ENCODE data around the gene GTF2F2. TPM values are rescaled to one million over a fixed set of nuclear protein-coding genes. Genes with fewer than 3 reads are reported as not detected.

GTF2F2 gene
- polyA plus RNA-seq, 1 donor, result 19.3 TPM

- Histone ChIP-seq H3K4me1 (ENCODE audit: control insufficient read depth, insufficient read depth, low read length) (peaks cover 11% of the 10 kb centered on the region), H3K27me3 (ENCODE audit: control insufficient read depth, insufficient read depth, low read length) (no peaks in the 10 kb centered on the region), H3K9me3 (ENCODE audit: control insufficient read depth, low read depth, low read length) (no peaks in the 10 kb centered on the region), H3K4me3 (ENCODE audit: low read length) (no peak overlapping the region), H3K36me3 (ENCODE audit: control insufficient read depth, insufficient read depth, low read length) (peaks cover 15% of the 10 kb centered on the region), H3K27ac (ENCODE audit: low read length) (no peak overlapping the region)
- no peak for DNase-seq
- WGBS (ENCODE audit: insufficient coverage, low lambda C conversion rate), result 100% methylated on average over 1 of the region's 2 CpGs
Measured at GRCh38 chr13:45332036-45332830, 211.9 kb downstream of the GTF2F2 start.

- Histone ChIP-seq H3K4me3 (ENCODE audit: low read length) (no peak overlapping the region), H3K9me3 (ENCODE audit: control insufficient read depth, low read depth, low read length) (no peaks in the 10 kb centered on the region), H3K36me3 (ENCODE audit: control insufficient read depth, insufficient read depth, low read length) (peaks cover 21% of the 10 kb centered on the region), H3K27me3 (ENCODE audit: control insufficient read depth, insufficient read depth, low read length) (no peaks in the 10 kb centered on the region), H3K27ac (ENCODE audit: low read length) (no peak overlapping the region), H3K4me1 (ENCODE audit: control insufficient read depth, insufficient read depth, low read length) (peaks cover 11% of the 10 kb centered on the region)
- WGBS (ENCODE audit: insufficient coverage, low lambda C conversion rate), result no CpG with 5 or more reads among the region's 3 CpGs
- no peak for DNase-seq
Measured at GRCh38 chr13:45332831-45333219, 212.5 kb downstream of the GTF2F2 start.

DNA sequence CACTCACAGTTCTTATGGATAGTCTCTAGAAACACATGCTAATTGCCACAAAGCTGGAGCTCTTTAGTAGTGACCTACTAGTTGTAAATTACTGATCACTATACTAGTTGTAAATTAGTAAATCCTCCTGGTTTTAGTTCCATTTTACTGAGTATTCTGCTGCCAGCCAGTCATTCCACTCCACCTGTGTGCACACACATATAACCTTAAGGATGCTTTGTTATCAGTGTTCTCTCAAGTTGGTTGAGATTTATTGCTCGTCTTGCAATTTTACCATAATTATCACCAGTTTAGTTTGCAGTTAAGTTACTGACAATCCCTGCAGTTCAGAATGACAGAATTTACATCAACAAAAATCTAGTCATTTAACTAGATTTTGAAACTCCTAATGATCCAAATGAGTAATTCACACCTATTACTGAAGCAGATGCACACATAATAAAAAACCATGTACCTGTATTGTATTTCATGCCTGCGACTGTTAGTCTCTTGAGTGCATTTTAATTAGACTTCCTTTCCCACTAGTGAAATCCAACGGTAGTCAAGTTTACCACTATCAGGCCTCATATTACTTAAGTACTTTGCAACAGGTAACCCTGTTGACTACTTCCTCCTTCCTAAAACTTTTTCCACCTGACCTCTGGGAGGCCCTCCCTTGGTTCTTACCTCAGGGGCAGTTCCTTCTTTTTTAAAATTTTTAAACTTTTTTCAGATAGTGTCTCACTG, 213.1 kb downstream of the GTF2F2 start:
- H3K27ac ChIP-seq (ENCODE audit: low read length), result no peak overlapping the region
- 71% methylated on average over 1 of the region's 3 CpGs for WGBS (ENCODE audit: insufficient coverage, low lambda C conversion rate)

More for the DNA sequence above, 213.1 kb downstream of the GTF2F2 start:
- Histone ChIP-seq H3K9me3 (ENCODE audit: control insufficient read depth, low read depth, low read length) (no peaks in the 10 kb centered on the region), H3K36me3 (ENCODE audit: control insufficient read depth, insufficient read depth, low read length) (peaks cover 26% of the 10 kb centered on the region), H3K4me1 (ENCODE audit: control insufficient read depth, insufficient read depth, low read length) (peaks cover 16% of the 10 kb centered on the region), H3K27me3 (ENCODE audit: control insufficient read depth, insufficient read depth, low read length) (no peaks in the 10 kb centered on the region), H3K4me3 (ENCODE audit: low read length) (no peak overlapping the region)
- DNase-seq, result no peak

Other genes with a start within 250 kb of the GTF2F2 start
- gene NUFIP1, start 131.0 kb upstream of the GTF2F2 start, polyA plus RNA-seq, result 8.7 TPM
- gene GPALPP1, start 131.0 kb upstream of the GTF2F2 start, polyA plus RNA-seq, result 32.8 TPM
- gene KCTD4, start 80.5 kb downstream of the GTF2F2 start, polyA plus RNA-seq, result 0.10 TPM
- gene TPT1, start 220.7 kb downstream of the GTF2F2 start, polyA plus RNA-seq, result 9,736 TPM

Data from large intestine (tissue), 3 donors.